HG02938 (cell line): ENCODE results near the gene JHY.

Experiments
- ATAC-seq: cut with Tn5 transposase; IDR thresholded peaks from one replicate; pipeline ENCODE4 v1.9.1; 2021; ENCODE audit warnings: mild to moderate bottlenecking, moderate library complexity; ENCODE audit not compliant: unreplicated experiment

Gene JHY

GRCh38 chr11:122933416-122933815, 50.9 kb downstream of the JHY start:
- ATAC-seq: no peak

GRCh38 chr11:122937983-122938382, 55.4 kb downstream of the JHY start:
- no peak for ATAC-seq

DNA sequence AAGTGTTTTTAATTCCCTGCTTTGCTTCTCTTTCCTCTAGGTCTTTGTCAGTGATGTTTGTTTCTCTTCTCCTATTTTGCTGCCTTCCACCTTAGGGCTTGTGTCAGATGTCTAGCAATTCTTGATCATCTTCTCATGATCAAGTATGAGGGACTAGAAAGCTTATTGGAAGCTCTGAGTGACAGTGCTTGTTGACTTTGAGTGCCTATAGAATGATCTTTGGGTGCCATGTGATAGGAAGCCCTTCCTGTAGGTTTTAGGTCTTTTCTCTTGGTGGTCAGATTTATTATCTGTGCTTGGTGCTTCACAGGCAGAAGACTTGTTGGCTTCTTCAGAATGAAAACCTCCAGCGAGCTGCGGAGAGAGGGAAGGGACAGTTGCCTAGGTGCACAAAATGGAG, 56.0 kb downstream of the JHY start:
- ATAC-seq: no peak

- ATAC-seq: no peak
Observed at GRCh38 chr11:122951211-122951610, 68.7 kb downstream of the JHY start.

GRCh38 chr11:122954455-122954854, 71.9 kb downstream of the JHY start:
- ATAC-seq: no peak

DNA sequence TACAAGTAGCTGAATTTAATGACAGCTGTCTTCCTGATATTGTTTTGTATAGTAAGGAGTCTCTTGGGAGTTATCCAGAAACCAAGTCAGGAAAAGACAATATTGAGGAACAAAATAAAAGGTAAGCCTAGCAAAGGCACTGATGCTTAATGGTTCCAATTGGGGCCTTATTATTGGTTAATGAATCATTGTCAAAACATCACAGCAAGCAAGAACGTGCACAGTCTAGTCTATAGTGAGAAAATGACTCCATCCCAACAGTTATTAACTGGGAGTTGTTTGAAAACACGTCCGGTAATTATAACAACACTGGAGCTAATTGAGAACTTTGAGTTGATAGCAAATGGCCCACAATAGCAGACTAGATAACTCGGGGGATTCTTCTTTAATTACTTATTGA, 81.4 kb downstream of the JHY start:
- no peak for ATAC-seq

- no peak for ATAC-seq
Observed at GRCh38 chr11:122976061-122976733, 93.6 kb downstream of the JHY start.

- no peak for ATAC-seq
Observed at GRCh38 chr11:122976734-122977469, 94.3 kb downstream of the JHY start.

DNA sequence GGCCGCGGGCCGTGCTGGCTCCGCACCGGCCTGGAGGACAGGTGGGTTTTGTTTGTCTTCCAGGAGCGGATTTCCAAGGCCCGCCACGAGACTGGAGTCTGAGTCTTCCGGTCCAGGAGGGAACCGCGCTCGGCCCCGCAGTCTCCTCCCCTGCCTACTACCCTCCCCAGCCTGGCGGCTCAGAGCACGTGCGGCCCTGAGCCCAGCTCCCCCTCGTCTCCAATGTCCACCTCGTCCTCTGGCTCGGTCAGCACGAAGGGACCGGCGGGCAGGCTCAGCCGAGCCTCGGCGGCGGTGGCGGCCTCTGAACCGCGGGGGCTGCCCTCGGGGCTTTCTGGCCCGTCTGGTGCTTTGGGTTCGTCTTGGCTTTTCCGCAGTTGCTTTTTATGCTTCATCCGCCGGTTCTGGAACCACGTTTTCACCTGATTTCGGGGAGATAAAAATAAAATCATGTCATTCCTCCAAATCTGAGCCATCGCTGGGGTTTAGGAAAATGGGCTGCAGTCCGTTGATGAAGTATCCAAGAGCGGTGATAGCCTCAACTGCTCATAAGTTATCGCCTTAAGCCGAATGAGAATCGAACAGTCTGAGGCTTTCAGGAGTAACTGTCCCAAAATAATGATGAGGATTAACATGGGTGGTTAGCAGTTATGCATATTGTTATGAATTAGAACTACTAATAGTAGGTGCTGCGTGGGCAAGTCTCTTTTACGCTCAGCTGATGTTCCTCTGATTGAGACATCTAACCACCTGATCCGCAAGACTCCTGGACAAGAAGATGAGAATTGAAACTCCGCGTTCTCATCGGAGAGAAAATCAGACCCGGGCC, 95.1 kb downstream of the JHY start:
- ATAC-seq: no peak

GRCh38 chr11:122978299-122978620, 95.7 kb downstream of the JHY start:
- ATAC-seq: no peak

DNA sequence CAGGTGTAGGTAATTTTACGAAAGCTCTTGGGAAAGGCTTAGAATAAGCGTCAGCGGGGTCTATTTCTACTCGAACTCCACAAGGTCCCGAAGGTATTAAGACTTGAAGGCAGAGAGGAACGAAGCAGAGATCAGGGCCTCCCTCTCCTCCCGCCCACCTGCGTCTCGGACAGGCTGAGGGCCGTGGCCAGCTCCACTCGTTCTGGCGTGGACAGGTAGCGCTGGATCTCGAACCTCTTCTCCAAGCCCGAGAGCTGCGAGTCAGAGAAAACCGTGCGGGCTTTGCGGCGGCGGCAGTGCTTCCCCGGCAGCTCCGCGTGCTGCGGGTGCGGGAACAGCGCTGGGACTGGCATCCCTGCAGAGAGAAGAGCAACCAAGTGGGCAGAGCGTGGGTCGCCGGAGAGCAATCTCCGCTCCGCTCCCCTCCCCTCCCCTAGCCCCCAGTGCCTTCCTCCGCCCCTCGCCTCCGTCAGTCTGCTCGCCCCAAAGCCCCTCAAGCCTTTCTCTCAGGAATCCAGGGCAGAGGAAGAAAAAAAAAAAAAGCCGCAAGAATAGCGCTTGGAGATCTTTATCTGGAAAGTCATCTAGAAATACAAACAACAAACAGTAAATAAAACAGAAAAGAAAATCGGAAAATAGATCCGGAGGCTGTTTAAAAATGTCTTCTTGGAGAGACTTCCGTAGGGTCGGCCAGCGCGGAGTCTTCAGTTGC, 96.7 kb downstream of the JHY start:
- no peak for ATAC-seq

- ATAC-seq: no peak
Observed at GRCh38 chr11:122979815-122980595, 97.4 kb downstream of the JHY start.

DNA sequence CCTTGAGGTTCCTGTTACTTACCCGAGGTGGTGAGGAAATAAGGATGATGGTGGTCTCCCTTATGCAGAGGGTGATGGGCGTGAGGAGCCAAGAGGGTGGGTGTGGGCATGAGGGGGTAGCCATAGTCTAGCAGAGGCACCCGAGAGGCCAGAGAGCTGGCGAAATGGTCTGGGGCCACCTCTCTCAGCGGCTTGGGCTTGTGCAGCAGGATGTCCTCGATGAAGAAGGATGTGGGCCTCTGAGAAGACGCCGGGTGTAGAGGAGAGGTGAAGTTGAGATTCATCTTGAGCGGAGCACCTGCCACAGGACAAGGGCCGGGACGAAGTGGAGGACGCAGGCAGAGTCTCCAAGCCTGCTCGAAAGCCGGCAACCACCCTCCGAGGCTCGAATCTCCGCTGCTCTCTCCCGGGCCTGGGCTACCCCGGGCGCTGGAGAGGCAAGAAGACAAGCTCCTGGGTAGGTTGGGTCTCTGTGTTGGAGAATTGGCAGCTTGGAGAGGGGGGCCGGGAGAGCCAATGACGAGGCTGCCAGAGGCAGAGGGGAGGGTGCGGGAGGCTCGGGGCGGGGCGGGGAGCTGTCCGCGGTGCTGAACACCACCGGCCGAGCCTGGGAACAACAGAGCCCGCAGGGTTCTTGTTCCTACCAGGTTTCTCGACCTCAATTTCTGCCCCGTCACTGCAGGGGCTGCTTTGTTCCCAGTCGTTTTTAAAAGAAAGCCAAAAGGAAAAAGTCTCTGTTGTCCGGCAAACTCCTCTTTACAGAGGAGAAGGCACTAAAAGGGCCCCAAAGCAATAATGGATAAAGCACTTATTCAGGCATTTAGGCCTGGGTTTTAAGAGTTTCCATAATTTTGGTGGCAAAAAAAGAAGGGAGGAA, 99.1 kb downstream of the JHY start, which contains the start of gene BSX:
TSS of gene BSX (minus strand) at position 447 of the 877 bp plus-strand sequence. CDS start at position 284, 163 bp downstream.
- ATAC-seq: no peak

DNA sequence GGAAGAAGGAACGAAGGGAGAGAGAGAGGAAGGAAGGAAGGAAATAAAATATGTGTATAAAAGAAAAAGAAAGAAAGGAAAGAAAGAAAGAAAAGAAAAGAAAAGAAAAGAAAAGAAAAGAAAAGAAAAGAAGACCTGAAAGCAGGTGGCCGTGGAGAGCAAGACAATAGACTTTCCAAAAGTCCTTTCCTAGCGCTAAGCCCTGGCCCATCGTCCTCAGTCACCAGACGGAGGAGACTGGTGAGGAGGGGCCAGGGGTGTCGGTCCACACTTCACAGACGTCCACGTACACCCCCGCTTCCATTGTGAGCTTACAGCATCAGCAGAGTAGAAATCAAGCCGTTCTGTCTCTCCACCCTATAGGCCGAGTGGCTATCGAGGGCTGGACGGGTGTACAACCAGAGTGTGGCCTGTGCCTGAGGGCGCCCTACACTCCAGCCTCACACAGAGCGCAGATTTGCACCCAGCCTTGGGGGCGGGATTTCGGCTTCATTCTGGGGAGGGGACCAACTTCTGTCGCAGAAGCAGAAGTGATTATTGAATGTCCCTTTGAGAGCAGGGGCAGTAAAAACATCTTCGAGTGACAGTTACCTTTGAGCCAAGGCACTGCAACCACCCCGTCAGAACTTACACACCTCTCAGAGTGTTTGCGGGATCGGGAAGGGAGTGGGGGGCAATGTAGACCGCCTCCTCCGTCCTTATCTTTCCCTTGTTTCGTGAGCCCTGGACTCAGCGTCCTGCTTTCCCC, 101.1 kb downstream of the JHY start:
- ATAC-seq: no peak

- no peak for ATAC-seq
Observed at GRCh38 chr11:122984186-122985011, 101.8 kb downstream of the JHY start.

DNA sequence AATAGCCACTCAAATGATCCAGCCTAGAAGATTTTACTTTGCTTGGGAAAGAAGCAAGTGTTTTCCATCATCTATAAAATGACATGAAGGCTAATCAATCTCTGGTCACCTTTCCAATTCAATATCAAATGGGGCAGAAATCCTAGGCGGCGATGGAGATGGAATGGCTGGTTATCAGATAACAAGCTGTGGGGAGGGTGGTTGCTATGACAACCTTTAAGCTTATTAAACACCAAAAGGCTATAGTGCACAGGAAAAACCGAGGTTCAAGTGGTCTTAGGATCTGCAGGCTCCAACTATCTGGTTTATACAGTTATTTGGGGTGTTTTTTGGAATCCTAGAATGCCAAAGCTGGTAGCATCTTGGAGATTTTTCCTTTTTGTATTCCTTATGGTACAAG, 113.0 kb downstream of the JHY start:
- ATAC-seq: no peak

GRCh38 chr11:122998727-122999366, 116.3 kb downstream of the JHY start:
- no peak for ATAC-seq
